Measurements from ENCODE around the gene SCFD1.
"Not testable (repeated sequence)": the region's sequence is repeated elsewhere in the genome, so short reads cannot be mapped to it uniquely, and the experiment has no call there.

SCFD1 gene, protein sequence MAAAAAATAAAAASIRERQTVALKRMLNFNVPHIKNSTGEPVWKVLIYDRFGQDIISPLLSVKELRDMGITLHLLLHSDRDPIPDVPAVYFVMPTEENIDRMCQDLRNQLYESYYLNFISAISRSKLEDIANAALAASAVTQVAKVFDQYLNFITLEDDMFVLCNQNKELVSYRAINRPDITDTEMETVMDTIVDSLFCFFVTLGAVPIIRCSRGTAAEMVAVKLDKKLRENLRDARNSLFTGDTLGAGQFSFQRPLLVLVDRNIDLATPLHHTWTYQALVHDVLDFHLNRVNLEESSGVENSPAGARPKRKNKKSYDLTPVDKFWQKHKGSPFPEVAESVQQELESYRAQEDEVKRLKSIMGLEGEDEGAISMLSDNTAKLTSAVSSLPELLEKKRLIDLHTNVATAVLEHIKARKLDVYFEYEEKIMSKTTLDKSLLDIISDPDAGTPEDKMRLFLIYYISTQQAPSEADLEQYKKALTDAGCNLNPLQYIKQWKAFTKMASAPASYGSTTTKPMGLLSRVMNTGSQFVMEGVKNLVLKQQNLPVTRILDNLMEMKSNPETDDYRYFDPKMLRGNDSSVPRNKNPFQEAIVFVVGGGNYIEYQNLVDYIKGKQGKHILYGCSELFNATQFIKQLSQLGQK

DNA sequence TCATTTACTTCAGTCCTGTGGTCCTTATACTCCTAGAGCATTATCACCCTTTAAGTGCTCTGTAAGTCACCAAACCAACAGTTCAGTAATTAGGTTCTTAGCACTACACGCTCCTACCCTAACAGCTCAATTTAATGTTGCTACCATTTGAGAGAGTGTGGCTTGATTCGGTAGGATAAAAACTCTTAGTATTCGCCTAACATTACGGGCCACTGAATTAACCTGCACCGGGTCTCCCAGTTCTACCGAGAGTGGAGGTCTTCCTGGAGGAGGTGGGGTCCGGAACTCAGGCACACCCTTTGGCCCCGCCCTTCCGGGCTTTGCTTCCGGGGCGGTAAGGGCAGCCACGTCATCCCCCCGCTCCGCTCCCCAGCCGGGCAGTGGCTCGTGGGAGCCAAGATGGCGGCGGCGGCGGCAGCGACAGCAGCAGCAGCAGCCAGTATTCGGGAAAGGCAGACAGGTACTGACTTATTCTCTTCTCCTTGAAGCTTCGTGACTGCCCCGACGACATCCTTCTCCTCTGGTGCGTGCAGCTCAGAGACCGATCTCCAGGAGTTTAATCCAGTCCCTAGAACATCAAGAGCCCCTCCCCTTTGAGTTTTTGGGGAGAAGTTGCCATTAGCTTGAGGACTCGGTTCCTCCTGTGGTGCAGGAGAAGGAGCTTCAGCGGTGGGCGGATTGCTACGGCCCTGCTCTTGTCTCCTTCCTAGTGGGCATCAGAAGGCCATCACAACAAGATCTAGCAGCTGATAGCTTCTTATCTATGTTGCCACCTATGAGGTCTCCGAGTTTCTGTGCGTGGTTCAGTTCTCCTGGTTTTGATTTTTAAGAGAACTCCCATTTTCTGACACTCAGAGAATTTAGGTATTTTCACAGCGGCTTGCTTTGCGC, at the start of gene SCFD1:
Gene SCFD1 (plus strand): TSS at position 380 of the 891 bp plus-strand sequence. CDS start 20 bp downstream, at position 400.
- in situ Hi-C loops (cut with MboI; ENCODE audit: low sequenced_read_pairs, unreplicated experiment), result no loop called here
- peak; percentile 89 for DNase-seq (ENCODE audit: low spot score)
- TF ChIP-seq, protein P1, sequence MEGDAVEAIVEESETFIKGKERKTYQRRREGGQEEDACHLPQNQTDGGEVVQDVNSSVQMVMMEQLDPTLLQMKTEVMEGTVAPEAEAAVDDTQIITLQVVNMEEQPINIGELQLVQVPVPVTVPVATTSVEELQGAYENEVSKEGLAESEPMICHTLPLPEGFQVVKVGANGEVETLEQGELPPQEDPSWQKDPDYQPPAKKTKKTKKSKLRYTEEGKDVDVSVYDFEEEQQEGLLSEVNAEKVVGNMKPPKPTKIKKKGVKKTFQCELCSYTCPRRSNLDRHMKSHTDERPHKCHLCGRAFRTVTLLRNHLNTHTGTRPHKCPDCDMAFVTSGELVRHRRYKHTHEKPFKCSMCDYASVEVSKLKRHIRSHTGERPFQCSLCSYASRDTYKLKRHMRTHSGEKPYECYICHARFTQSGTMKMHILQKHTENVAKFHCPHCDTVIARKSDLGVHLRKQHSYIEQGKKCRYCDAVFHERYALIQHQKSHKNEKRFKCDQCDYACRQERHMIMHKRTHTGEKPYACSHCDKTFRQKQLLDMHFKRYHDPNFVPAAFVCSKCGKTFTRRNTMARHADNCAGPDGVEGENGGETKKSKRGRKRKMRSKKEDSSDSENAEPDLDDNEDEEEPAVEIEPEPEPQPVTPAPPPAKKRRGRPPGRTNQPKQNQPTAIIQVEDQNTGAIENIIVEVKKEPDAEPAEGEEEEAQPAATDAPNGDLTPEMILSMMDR (IDR thresholded peaks at IDR 0.05; ENCODE audit: borderline replicate concordance, control extremely low read depth, extremely low read depth, insufficient read depth, missing control alignments), result no peak

DNA sequence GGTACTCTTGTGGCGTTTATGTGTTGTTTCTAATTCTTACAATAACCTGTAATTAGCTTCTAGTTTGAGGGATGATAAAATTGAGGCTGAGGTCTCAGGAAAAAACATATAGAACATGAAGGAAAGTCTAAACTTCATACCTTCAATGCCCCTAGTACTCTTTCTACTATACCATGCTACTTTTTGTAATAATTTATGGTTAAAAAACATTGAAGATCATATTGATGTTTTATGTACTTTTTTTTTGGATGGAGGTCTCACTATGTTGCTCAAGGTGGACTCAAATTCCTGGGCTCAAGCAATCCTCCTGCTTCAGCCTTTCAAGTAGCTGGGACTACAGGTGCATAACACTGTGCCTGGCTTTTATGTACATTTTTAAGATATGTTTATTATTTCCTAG, 49.3 kb upstream of the SCFD1 start:
- in situ Hi-C loops (cut with MboI; ENCODE audit: low sequenced_read_pairs, unreplicated experiment), result no loop called here
- no peak for DNase-seq (ENCODE audit: low spot score)
- TF ChIP-seq, protein P1 (IDR thresholded peaks at IDR 0.05; ENCODE audit: borderline replicate concordance, control extremely low read depth, extremely low read depth, insufficient read depth, missing control alignments), result no peak

DNA sequence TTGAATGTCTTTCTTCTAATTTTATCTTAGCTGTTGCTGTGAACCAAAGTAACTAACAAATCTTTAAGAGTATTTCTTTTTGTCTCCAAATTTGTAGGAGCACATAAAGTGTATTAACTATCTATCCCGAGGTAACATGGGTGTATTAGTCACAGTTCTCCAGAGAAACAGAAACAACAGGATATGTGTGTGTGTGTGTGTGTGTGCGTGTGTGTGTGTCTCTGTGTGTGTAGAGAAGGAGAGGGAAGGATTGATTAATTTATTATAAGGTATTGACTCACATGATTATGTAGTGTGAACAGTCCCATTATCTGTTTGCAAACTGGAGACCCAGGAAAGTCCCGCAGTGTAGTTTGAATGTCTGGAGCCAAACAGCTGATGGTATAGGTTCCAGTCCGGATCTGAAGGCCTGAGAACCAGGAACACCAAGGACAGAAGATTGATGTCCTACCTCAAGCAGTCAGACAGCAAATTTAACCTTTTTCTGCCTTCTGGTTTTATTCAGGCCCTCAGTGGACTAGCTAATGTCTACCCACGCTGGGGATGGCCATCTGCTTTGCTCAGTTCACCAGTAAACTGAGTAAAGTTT, 48.8 kb upstream of the SCFD1 start:
- DNase-seq (ENCODE audit: low spot score), result no peak
- TF ChIP-seq, protein P1 (IDR thresholded peaks at IDR 0.05; ENCODE audit: borderline replicate concordance, control extremely low read depth, extremely low read depth, insufficient read depth, missing control alignments), result no peak
- in situ Hi-C loops (cut with MboI; ENCODE audit: low sequenced_read_pairs, unreplicated experiment), result no loop called here

DNA sequence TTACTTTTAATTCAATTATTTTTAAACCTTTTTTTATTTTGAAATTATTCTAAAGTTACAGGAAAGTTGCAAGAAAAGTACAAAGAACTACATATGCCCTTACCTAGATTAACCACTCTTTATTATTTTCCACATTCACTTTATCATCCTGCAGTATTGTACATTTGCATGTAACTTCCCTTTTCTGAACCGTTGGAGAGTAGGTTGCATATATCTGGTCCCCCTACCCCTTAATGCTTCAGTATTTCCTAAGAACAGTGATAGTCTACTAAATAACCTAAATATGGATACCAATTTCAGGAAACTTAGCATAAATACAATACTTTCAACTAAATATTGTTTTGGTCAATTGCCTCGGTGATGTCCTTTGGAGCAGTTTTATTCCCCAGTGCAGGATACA, 48.2 kb upstream of the SCFD1 start:
- no peak for DNase-seq (ENCODE audit: low spot score)
- TF ChIP-seq, protein P1 (IDR thresholded peaks at IDR 0.05; ENCODE audit: borderline replicate concordance, control extremely low read depth, extremely low read depth, insufficient read depth, missing control alignments), result no peak
- in situ Hi-C loops (cut with MboI; ENCODE audit: low sequenced_read_pairs, unreplicated experiment), result no loop called here

DNA sequence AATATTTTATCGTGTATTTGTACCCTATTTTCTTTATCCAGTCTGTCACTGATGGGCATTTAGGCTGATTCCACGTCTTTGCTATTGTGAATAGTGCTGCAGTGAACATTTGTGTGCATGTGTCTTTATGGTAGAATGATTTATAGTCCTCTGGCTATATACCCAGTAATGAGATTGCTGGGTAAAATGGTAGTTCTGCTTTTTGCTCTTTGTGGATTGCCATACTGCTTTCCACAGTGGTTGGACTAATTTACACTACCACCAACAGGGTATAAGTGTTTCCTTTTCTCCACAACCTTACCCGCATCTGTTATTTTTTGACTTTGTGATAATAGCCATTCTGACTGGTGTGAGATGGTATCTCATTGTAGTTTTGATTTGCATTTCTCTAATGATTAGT, 47.3 kb upstream of the SCFD1 start:
- in situ Hi-C loops (cut with MboI; ENCODE audit: low sequenced_read_pairs, unreplicated experiment); DNase-seq (ENCODE audit: low spot score): not testable (repeated sequence)

DNA sequence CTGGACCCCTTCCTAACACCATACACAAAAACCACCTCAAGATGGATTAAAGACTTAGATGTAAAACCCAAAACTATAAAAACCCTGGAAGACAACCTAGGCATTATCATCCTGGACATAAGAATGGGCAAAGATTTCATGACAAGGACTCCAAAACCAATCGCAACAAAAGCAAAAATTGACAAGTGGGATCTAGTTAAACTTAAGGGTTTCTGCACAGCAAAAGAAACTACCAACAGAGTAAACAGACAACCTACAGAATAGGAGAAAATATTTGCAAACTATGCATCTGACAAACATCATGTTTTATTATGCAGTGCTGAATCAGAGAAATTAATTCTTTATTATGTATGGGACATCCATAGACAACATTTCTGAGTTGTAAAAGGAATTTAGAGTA, 45.8 kb upstream of the SCFD1 start:
- DNase-seq (ENCODE audit: low spot score); in situ Hi-C loops (cut with MboI; ENCODE audit: low sequenced_read_pairs, unreplicated experiment): not testable (repeated sequence)

DNA sequence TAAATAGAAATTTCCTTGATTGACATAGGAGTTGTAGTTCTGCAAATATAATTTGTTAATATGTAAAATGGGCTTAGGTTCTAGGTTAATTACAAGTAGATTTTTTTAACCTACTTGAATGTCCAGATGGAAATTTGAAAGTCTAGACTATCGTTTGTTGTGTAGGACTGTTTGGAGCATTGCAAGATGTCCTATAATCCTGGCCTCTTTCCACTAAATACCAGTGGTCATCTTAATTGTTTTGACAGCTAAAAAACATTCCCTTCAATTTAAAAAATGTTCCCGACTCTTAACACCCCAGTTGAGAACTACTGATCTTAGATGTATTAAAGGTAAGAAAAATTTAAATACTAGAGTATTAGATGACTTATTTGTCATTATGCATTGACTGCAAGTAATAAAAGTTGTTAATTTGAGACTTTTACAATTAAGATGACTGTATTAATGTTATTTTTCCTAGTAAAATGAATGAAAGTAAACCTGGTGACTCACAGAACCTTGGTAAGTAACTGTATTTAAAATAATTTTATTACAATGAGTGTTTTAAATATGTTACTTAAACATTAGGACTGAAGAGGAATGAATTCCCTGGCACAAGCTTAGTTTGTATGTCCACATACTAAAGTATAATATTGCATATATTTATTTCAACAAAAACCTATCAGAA, 41.4 kb upstream of the SCFD1 start:
- DNase-seq (ENCODE audit: low spot score), result no peak
- in situ Hi-C loops (cut with MboI; ENCODE audit: low sequenced_read_pairs, unreplicated experiment), result no loop called here
- TF ChIP-seq, protein P1 (IDR thresholded peaks at IDR 0.05; ENCODE audit: borderline replicate concordance, control extremely low read depth, extremely low read depth, insufficient read depth, missing control alignments), result no peak
